ENCODE measurements around the gene EXOC3L2.
"Not testable (repeated sequence)": the region's sequence is repeated elsewhere in the genome, so short reads cannot be mapped to it uniquely, and the experiment has no call there.

EXOC3L2 gene

DNA sequence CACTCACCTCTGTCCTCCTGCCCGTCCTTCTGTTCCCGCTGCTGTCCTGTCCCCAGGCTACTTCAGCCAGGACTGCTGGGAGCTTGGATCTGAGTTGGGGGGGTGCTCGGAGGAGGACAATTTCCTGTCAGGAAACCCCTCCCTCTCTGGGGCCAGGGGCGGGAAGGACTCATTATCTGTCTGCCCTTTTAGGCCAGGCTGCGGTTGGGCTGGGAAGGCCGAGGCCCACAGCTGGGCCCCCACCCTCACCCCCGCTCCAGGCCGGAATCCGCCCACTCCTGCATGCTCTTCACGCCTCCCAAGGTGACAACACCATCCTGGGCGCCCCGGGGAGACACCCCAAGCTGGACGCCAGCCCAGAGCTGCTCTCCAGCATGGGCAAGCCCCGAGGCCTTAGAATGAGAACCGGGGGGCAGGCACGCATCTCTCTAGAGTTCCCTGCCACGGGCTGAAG lies at the start of gene EXOC3L2:
EXOC3L2 (minus strand) TSS at position 74 of the 454 bp plus-strand sequence. CDS start 6,362 bp downstream, outside the sequence.
- no peak for DNase-seq

- no peak for DNase-seq
Observed at GRCh38 chr19:45294291-45295029, 49.3 kb upstream of the EXOC3L2 start.

DNA sequence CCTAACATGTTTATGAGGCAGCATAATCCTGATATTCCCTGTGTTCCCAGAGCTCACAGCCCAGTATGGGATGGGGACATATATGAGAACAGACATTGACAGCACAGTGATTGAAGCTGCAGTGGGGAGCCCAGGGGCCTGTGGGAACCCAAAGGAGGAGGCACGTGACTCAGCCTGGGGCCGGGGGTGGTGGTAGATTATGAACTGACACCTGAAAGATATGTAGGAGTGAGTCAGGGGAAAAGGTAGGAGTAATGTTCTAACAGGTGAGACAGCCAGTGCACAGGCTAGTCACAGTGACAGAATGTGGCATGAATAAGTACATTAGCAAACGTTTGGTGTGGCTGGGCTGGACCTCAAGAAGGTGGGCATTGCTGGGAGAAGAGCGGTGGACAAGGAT lies 48.5 kb upstream of the EXOC3L2 start:
- DNase-seq: peak; percentile 29 to 36

DNA sequence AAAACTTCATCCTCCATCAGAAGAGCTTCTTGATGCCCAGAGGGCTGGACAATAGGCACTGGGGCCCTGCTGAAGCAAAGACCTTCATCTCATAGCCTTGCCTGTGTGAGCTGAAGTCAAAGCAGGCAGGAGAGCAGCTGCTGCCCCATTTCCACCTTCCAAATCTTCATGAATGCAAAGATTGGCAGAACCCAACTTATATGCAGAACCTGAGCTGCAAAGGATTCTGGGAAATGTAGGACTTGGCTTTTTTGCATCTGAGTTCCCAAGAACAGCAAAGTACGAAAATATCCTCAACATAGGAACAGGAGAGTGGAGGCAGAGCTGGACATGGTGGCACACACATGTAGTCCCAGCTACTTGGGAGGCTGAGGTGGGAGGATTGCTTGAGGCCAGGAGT lies 46.6 kb upstream of the EXOC3L2 start:
- no peak for DNase-seq

GRCh38 chr19:45290381-45290931 lies 45.2 kb upstream of the EXOC3L2 start:
- no peak for DNase-seq

- DNase-seq: no peak
Observed at GRCh38 chr19:45283443-45284033, 38.3 kb upstream of the EXOC3L2 start.

- DNase-seq: no peak
Observed at GRCh38 chr19:45280471-45280961, 35.3 kb upstream of the EXOC3L2 start.

DNA sequence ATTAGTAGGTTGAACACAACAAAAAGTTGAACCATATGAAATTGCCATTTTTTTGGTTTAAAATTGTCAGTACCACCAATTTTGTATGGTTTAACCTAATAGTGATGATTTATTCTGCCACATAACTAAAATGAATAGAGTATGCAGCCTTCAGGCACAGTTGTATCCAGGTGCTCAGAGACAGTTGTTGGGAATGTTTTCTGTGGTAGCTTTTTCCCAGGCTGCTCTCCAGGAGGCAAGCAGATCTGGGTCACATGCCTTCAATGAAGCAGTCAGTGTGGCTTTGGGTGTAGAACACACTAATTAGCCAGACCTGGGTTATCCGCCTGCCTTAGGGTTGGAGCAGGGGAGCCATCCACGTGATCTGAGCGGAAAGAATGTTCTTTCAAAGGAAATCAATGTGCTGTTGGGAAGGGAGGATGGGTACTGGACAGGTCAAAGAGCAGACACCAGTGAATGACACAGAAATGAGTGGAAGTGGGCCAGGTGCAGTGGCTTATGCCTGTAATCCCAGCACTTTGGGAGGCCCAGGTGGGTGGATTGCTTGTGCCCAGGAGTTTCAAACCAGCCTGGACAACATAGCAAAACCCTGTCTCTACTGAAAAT lies 34.5 kb upstream of the EXOC3L2 start:
- no peak for DNase-seq

DNA sequence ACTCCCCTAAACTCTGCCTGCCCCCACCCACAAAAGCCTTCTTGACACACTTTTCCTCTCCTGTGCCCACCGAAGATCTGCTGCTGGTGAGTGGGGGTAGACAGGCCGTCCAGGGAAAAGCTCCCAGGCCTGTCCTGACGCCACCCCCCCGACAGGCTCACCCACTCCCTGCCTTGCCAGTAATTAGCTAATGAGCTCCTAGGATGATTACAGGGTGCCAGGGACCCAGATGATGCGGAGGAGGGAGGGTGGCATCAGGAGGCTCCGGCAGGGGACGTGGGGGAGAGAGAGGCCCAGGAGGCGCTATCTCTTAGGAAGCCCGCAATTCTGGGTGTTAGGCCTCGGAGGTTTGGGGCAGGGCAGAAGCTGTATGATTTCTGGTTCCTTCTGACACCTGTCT lies 32.9 kb upstream of the EXOC3L2 start:
- DNase-seq: no peak

DNA sequence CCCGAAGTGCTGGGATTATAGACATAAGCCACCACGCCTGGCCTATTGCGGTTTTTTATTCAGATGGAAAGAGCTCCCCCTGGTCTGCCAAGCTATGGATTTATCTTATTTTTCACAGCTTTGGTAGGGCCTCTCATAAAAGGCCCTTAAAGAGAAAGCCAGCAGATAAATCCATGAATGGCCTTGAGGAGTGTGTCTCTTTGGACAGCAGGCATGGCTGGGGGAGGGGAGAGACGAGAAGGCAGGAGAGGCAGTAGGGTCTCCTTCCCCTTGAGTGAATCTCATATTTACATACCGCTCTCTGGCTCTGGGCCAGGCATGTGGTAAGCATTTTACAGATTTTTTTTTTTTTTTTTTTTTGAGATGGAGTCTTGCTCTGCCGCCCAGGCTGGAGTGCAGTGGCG lies 31.1 kb upstream of the EXOC3L2 start:
- DNase-seq: no peak

- no peak for DNase-seq
Observed at GRCh38 chr19:45275370-45275971, 30.3 kb upstream of the EXOC3L2 start.

DNA sequence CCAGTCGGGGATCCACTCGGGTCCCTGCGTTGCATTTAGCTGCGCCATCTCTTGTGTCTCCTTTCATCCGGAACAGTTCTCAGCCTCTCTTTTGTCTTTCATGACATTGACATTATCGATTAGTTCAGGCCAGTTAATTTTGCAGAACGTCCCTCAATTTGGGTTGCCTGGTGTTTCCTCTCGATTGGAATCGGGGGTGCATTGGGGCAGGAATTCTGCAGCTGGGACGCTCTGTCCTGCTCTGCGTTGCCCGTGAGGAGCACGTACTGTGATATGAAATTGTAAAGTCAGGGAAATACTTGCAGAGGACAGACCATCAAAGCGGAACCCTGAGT lies 28.3 kb upstream of the EXOC3L2 start:
- DNase-seq: no peak

DNA sequence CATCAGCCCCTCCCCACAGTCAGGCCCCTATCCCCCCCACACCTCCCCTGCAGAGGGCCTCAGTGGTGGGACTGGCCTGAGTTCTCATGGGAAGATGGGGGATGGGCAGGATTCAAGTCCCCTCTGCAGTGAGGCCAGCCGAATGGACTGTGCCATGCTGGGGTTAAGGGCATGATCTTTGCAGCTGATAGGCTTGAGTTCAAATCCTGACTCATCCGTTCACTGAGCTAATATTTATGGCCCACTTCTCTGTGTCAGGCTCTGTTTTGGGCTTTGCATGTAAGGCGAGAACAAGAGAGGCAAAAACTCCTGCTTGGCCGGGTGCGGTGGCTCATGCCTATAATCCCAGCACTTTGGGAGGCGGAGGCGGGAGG lies 26.5 kb upstream of the EXOC3L2 start:
- no peak for DNase-seq

- DNase-seq: no peak
Observed at GRCh38 chr19:45271098-45271734, 26.0 kb upstream of the EXOC3L2 start.

- DNase-seq: not testable (repeated sequence)
Observed at GRCh38 chr19:45269939-45270338, 24.7 kb upstream of the EXOC3L2 start.

- DNase-seq: no peak
Observed at GRCh38 chr19:45267296-45267695, 22.1 kb upstream of the EXOC3L2 start.

DNA sequence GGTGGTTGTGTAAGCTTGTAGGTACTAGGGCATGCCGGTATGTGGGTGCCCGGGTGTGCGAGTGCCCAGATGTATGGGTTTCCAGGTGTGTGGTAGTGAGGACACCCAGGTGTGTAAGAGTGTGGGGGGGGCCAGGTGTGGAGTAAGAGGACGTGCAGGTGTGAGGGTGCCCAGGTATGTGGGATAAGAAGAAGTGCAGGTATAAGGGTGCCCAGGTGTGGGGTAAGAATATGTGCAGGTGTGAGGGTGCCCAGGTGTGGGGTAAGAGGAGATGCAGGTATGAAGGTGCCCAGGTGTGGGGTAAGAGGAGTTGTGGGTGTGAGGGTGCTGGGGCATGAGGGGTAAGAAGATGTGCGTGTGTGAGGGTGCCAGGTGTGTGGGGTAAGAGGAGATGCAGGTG lies 20.2 kb upstream of the EXOC3L2 start:
- DNase-seq: no peak

DNA sequence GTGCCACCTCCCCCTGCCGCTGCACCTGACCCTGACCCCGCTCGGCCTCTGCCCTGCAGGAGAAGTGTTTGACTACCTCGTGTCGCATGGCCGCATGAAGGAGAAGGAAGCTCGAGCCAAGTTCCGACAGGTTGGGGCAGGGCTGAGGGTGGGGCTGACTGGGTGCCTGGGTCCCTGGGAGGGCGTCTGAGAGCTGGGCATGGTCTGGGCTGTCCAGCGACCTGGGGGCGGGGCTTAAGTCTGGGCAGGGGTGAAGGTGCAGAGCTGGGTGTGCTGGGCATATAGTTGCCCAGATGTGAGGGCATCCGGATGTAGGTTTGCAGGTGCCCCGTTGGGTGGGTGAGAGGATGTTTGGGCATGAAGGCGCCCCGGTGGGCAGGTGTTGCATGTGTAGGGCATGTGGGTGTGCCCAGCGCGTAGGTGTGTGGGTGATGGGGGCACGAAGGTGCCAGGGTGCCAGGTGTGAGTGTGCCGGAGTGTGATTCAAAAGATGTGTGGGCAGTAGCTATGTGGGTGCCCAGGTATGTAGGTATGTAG lies 19.6 kb upstream of the EXOC3L2 start:
- no peak for DNase-seq

DNA sequence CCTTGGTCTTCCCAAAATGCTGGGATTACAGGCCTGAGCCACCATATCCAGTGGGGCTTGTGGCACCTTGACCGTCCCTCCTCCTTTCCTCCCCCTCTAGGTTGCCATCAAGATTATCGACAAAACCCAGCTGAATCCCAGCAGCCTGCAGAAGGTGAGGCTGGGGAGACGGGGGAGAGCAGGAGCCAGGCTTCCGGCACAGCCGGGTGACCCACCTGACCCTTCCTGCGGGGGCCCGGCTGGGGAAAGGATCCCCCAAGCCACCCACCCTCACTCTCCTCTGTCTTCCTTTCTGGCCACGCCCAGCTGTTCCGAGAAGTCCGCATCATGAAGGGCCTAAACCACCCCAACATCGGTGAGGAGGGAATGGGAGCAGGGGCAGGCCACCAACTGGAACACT lies 17.8 kb upstream of the EXOC3L2 start:
- no peak for DNase-seq

- no peak for DNase-seq
Observed at GRCh38 chr19:45262570-45262969, 17.4 kb upstream of the EXOC3L2 start.

GRCh38 chr19:45258862-45259261 lies 13.7 kb upstream of the EXOC3L2 start:
- DNase-seq: no peak

DNA sequence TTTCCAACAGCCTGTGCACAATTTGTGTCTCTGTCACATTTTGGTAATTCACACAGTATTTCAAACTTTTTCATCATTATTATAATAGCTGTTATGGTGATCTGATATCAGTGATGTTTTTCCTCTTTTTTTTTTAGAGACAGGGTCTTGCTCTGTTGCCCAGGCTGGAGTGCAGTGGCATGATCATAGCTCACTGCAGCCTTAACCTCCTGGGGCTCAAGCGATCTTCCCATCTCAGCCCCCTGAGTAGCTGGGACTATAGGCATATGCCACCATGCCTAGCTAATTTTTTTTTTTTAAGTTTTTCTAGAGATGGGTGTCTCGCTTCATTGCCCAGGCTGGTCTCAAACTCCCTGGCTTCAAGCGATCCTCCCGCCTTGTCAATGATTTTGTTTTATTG lies 11.6 kb upstream of the EXOC3L2 start:
- DNase-seq: no peak

Data from stimulated activated CD4-positive, alpha-beta T cell treated with anti-CD3 and anti-CD28 coated beads, Interleukin-4, amount 100 ng/mL, for 4 hours (primary cell).